Measurements from ENCODE around the gene PTPRN2. TPM values are rescaled to one million over a fixed set of nuclear protein-coding genes. Genes with fewer than 3 reads are reported as not detected.
"Not testable (repeated sequence)": the region's sequence is repeated elsewhere in the genome, so short reads cannot be mapped to it uniquely, and the experiment has no call there.

Gene PTPRN2
- total RNA-seq, 1 experiment from 2014 or later: 0.16 TPM

GRCh38 chr7:158358926-158359645 lies 228.5 kb downstream of the PTPRN2 start:
- in situ Hi-C loops (cut with HindIII; ENCODE audit: low pct_unique_long_range_greater_than_20kb, low sequenced_read_pairs): no loop called here
- no peak for DNase-seq (ENCODE audit: low read depth, low spot score)

DNA sequence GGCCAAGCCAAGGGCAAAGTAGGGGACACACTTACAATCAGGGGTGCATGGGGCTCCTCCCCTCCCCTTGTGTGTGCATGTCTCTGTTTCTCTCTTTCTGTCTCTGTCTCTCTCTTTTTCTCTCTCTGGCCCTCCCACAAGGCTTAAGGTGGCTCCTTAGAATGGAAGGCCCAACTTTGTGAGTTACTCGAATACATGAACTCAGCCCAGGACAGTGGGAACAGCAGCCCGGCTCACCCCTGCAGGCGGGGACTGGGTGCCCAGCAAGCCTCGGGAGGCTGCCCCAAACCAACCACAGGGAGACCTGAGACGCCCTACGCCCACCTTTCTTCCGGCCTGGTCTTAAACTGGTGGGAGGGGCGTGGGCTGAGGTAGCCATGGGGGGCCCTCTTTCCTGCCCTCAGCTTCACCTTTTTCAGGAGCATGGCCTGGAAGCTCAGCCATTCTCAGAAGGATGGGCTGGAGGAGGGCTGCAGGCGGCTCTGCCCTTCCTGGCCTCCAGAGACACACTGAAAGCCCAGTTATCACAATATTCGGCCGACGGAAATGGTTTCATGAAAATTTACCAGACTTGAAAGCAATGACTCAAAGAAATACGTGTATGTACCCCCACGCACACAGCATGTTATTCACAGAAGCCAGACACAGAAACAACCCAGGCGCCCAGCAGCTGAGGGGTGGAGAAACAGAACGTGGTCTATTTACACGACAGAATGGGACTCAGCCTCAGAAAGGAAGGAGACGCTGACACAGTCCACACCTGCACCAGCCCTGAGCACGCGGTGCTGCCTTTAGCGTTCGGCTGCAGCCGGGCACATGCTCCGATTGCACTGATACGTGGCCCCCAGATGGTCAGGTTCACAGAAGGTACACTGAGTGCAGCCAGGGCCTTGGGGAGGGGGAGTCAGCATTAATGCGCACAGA lies 229.5 kb downstream of the PTPRN2 start:
- in situ Hi-C loops (cut with HindIII; ENCODE audit: low pct_unique_long_range_greater_than_20kb, low sequenced_read_pairs): no loop called here
- no peak for DNase-seq (ENCODE audit: low read depth, low spot score)

GRCh38 chr7:158357106-158357897 lies 230.3 kb downstream of the PTPRN2 start:
- in situ Hi-C loops (cut with HindIII; ENCODE audit: low pct_unique_long_range_greater_than_20kb, low sequenced_read_pairs): no loop called here
- DNase-seq (ENCODE audit: low read depth, low spot score): no peak

- no peak for DNase-seq (ENCODE audit: low read depth, low spot score)
- in situ Hi-C loops (cut with HindIII; ENCODE audit: low pct_unique_long_range_greater_than_20kb, low sequenced_read_pairs): no loop called here
Observed at GRCh38 chr7:158356454-158356853, 231.2 kb downstream of the PTPRN2 start.

DNA sequence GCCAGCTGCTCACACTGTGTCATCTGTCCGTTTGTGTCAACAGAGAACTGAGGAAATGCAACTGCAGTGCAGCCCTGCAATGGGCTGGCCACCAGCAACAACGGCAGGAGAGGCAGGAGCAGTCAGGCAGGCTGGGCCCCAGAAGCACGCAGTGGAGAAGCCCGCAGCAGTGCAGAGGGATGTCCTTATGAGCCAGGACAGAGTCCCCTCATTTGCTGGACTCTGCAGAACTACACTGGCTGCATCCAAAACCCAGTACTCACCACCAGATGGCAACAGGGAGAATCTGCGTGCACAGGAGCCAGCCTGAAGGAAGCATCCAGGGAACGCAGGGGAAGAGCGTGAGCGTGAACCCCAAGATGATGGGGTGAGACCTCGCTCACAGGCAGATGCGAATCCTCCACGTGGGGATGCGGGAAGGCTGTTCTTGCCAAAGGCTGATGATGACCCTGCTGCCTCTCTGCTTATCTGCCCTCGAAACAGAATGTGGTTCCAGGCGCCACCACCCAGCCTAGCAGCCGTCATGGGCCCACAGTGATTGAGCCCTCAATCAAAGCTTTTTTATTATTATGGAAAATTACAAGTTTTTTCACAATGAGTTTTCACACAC lies 232.1 kb downstream of the PTPRN2 start:
- in situ Hi-C loops (cut with HindIII; ENCODE audit: low pct_unique_long_range_greater_than_20kb, low sequenced_read_pairs): no loop called here
- DNase-seq (ENCODE audit: low read depth, low spot score): peak; percentile 75

GRCh38 chr7:158354861-158355260 lies 232.8 kb downstream of the PTPRN2 start:
- in situ Hi-C loops (cut with HindIII; ENCODE audit: low pct_unique_long_range_greater_than_20kb, low sequenced_read_pairs): no loop called here
- no peak for DNase-seq (ENCODE audit: low read depth, low spot score)

GRCh38 chr7:158353606-158354570 lies 233.7 kb downstream of the PTPRN2 start:
- peak; percentile 71 for DNase-seq (ENCODE audit: low read depth, low spot score)
- in situ Hi-C loops (cut with HindIII; ENCODE audit: low pct_unique_long_range_greater_than_20kb, low sequenced_read_pairs): no loop called here

DNA sequence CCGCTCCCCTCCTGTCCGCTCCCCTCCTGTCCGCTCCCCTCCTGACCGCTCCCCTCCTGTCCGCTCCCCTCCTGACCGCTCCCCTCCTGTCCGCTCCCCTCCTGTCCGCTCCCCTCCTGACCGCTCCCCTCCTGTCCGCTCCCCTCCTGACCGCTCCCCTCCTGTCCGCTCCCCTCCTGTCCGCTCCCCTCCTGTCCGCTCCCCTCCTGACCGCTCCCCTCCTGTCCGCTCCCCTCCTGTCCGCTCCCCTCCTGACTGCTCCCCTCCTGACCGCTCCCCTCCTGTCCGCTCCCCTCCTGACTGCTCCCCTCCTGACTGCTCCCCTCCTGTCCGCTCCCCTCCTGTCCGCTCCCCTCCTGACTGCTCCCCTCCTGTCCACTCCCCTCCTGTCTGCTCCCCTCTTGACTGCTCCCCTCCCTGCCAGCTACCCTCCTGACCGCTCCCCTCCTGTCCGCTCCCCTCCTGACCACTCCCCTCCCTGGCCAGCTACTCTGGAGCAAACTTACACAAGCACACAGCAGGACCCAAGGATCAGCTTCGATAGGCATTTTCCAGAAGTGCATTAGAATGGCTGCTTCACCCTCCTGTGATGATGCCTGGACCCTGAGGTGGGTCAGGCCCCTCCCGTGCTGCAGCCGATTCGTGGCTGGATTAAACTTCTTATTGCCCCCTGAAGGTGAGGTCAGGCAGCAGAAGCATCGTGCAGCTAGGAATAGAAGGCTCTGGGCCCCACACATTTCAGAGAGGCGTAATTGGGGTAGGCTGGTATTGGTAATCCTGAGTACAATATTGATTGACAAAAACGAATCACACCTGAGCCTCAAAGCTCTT lies 235.5 kb downstream of the PTPRN2 start:
- DNase-seq (ENCODE audit: low read depth, low spot score); in situ Hi-C loops (cut with HindIII; ENCODE audit: low pct_unique_long_range_greater_than_20kb, low sequenced_read_pairs): not testable (repeated sequence)

GRCh38 chr7:158351481-158351880 lies 236.1 kb downstream of the PTPRN2 start:
- in situ Hi-C loops (cut with HindIII; ENCODE audit: low pct_unique_long_range_greater_than_20kb, low sequenced_read_pairs): no loop called here
- DNase-seq (ENCODE audit: low read depth, low spot score): no peak

DNA sequence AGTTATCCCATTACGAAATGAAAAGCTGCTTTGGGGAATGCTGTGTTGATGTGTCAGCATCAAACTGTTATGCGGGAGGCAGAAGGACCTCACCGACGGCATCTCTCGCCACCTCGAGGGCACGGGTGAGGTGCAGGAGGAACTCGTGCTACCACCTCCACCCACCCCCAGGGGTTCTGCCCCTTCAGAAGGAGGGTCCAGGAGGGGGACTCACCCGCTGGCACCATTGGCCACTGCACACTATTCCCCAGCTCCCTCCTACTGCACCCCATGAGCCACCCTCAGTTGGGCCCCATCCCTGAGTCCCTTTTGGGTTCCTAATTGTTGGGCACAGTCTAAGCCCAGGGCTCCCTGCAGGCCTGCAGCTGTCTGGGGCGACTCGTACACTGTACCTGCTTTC lies 236.6 kb downstream of the PTPRN2 start:
- in situ Hi-C loops (cut with HindIII; ENCODE audit: low pct_unique_long_range_greater_than_20kb, low sequenced_read_pairs): no loop called here
- DNase-seq (ENCODE audit: low read depth, low spot score): no peak

DNA sequence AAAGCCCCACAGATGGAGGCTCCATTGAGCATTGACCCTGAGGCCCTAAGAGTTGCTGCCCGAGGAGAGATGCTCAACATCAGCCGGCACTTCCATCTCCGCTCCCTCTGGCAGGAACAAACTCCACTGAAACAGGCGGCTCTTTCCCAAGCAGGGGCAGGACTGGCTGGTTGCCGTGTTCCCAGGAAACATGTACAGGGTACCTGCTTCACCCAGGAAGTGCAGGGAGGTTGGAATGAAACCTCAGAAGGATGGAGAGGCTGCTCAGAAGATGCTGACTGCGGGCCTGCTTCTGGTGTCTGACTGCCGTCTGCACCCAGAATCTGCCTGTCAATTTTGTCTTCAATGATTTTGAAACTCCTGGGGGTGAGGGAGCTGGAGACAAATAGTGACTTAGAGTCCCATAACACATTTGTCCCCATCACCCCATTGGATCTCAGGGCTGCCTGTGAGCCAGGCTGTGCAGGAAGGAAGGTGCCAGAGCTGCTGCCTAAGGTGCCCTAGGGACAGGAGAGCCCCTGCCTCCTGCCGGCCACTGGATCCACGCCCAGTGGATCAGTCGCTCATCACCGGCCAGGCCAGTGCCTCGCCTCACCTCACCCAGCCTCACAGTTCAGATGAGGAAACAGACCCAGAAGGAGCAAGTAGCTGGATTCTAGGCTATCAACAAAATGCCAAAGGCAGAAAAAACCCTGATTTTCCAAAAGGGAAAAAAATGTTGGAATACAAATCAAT lies 237.3 kb downstream of the PTPRN2 start:
- in situ Hi-C loops (cut with HindIII; ENCODE audit: low pct_unique_long_range_greater_than_20kb, low sequenced_read_pairs): no loop called here
- DNase-seq (ENCODE audit: low read depth, low spot score): no peak

- DNase-seq (ENCODE audit: low read depth, low spot score): no peak
- in situ Hi-C loops (cut with HindIII; ENCODE audit: low pct_unique_long_range_greater_than_20kb, low sequenced_read_pairs): no loop called here
Observed at GRCh38 chr7:158348446-158348845, 239.2 kb downstream of the PTPRN2 start.

- in situ Hi-C loops (cut with HindIII; ENCODE audit: low pct_unique_long_range_greater_than_20kb, low sequenced_read_pairs): not testable (repeated sequence)
Observed at GRCh38 chr7:158348039-158348438, 239.6 kb downstream of the PTPRN2 start.

GRCh38 chr7:158345731-158346130 lies 241.9 kb downstream of the PTPRN2 start:
- in situ Hi-C loops (cut with HindIII; ENCODE audit: low pct_unique_long_range_greater_than_20kb, low sequenced_read_pairs): no loop called here

More at GRCh38 chr7:158348039-158348438, 239.6 kb downstream of the PTPRN2 start:
- DNase-seq (ENCODE audit: low read depth, low spot score): not testable (repeated sequence)

GRCh38 chr7:158344706-158345300 lies 242.8 kb downstream of the PTPRN2 start:
- in situ Hi-C loops (cut with HindIII; ENCODE audit: low pct_unique_long_range_greater_than_20kb, low sequenced_read_pairs): no loop called here

More at GRCh38 chr7:158345731-158346130, 241.9 kb downstream of the PTPRN2 start:
- DNase-seq (ENCODE audit: low read depth, low spot score): no peak

More at GRCh38 chr7:158344706-158345300, 242.8 kb downstream of the PTPRN2 start:
- DNase-seq (ENCODE audit: low read depth, low spot score): no peak

Data from SK-MEL-5 (cell line).